ENCODE measurements around the gene FNTB. TPM values are rescaled to one million over a fixed set of nuclear protein-coding genes. Genes with fewer than 3 reads are reported as not detected.

Gene FNTB
- total RNA-seq, 1 experiment from 2014 or later, result 20.7 TPM

GRCh38 chr14:65041434-65041915 lies 54.8 kb downstream of the FNTB start:
- no peak overlapping the region for H3K4me3 Mint-ChIP-seq
- H3K23me2 ChIP-seq (ENCODE audit: insufficient read length, low read depth, low read length, poor library complexity, severe bottlenecking), result no peaks in the 10 kb centered on the region
- no peak overlapping the region for H3K27ac ChIP-seq (ENCODE audit: insufficient read length, low read depth, low read length)
- no CpG with 5 or more reads among the region's 7 CpGs for WGBS (ENCODE audit: extremely low coverage, insufficient read length, low lambda C conversion rate)
- no peak overlapping the region for H2BK12ac ChIP-seq (ENCODE audit: insufficient read length, low read depth, low read length)
- H2BK5ac ChIP-seq (ENCODE audit: insufficient read length, low read length), result no peak overlapping the region
- H3T11ph ChIP-seq (ENCODE audit: low read length), result no peak overlapping the region
- no peak for DNase-seq
- peaks cover 3 to 38% (median 36%) of the 10 kb centered on the region in 3 experiments; a peak in 6 of 7 replicates for H3K36me3 Mint-ChIP-seq (ENCODE audit: insufficient read depth in 1 of 3, low read depth in 3 of 3)
- no peaks in the 10 kb centered on the region for H3K79me1 ChIP-seq (ENCODE audit: insufficient read depth, low read depth, low read length, poor library complexity, severe bottlenecking)
- no peak overlapping the region for H2AFZ ChIP-seq (ENCODE audit: low read length)
- no peak overlapping the region for H3K18ac ChIP-seq (ENCODE audit: insufficient read length, low read depth, low read length)
- no peak overlapping the region for H3K9ac ChIP-seq (ENCODE audit: extremely low read depth, insufficient read length, low read length)
- no peak for TF ChIP-seq CTCF (conservative IDR thresholded peaks at IDR 0.05)
- H3K27me3 Mint-ChIP-seq (ENCODE audit: low read depth), result no peaks in the 10 kb centered on the region
- H3K23ac ChIP-seq (ENCODE audit: insufficient read length, low read depth, low read length), result no peak overlapping the region
- H2BK20ac ChIP-seq (ENCODE audit: low read depth, low read length, poor library complexity, severe bottlenecking), result no peak overlapping the region
- H3K4me1 ChIP-seq (ENCODE audit: insufficient read depth, low read length), result no peaks in the 10 kb centered on the region
- H3K27me3 ChIP-seq (ENCODE audit: insufficient read depth, low read length), result no peaks in the 10 kb centered on the region
- H3K9me3 ChIP-seq (ENCODE audit: control insufficient read depth, low read depth, low read length), result no peaks in the 10 kb centered on the region
- H3K4me1 Mint-ChIP-seq, result no peaks in the 10 kb centered on the region
- no peak overlapping the region for H2AK5ac ChIP-seq (ENCODE audit: insufficient read length, low read length)
- H3K9me3 Mint-ChIP-seq, result no peaks in the 10 kb centered on the region
- H3K56ac ChIP-seq (ENCODE audit: insufficient read length, low read depth, low read length), result no peak overlapping the region
- no peaks in the 10 kb centered on the region for H4K20me1 ChIP-seq (ENCODE audit: control insufficient read depth, insufficient read depth, insufficient read length)
- H2BK15ac ChIP-seq (ENCODE audit: low read depth, low read length), result no peak overlapping the region
- H3K4me2 ChIP-seq (ENCODE audit: insufficient read depth, insufficient read length, low read length), result no peak overlapping the region
- no peak overlapping the region for H3K4ac ChIP-seq (ENCODE audit: low read depth, low read length)
- H3K27ac Mint-ChIP-seq, result no peak overlapping the region
- H4K5ac ChIP-seq (ENCODE audit: insufficient read length, low read depth, low read length), result no peak overlapping the region
- no peak overlapping the region for H2BK120ac ChIP-seq (ENCODE audit: low read depth, low read length, poor library complexity, severe bottlenecking)
- no peaks in the 10 kb centered on the region for H3K79me2 ChIP-seq (ENCODE audit: insufficient read depth, low read length)
- H4K8ac ChIP-seq (replicated peaks; ENCODE audit: insufficient read length, low read depth, low read length), result no peak overlapping the region
- no peak overlapping the region for H3K14ac ChIP-seq (ENCODE audit: insufficient read depth, low read length)
- H4K91ac ChIP-seq (ENCODE audit: insufficient read length, low read depth, low read length), result no peak overlapping the region

Measured in H9 (cell line).